ENCODE data around the gene ICE1.
"Not testable (repeated sequence)": the region's sequence is repeated elsewhere in the genome, so short reads cannot be mapped to it uniquely, and the experiment has no call there.

Gene ICE1

DNA sequence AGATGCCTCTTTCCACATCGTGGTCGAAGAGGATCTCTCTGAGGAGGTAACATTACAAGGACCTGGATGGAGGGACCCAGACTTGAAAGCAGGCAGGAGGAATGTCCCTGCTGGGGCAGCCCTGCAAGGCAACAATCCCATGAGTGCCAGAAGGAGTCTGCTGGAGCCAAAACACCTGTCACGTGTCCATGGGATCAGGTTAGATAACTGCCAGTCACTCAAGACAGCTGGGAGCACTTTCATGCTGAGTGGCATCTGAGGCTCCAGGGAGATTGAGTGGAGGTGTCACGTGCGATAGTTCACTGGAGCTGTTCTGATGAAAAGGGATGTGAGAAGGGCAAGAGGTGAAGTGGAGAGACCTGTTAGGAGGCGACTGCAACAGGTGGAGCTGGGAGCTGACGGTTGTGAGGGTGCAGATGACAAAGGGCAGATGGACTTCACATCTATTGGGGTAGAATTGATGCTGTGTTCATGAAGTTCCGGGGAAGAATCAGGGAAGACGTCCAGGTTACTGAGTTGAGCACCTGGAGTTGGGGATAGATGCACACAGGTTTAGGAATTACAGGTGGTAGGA lies 68.4 kb downstream of the ICE1 start:
- DNase-seq (ENCODE audit: low spot score): no peak

- DNase-seq (ENCODE audit: low spot score): peak; percentile 36
These were observed 69.8 kb downstream of the ICE1 start for GRCh38 chr5:5492087-5492933.

- not testable (repeated sequence) for DNase-seq (ENCODE audit: low spot score)
These were observed 70.4 kb downstream of the ICE1 start for GRCh38 chr5:5492934-5493271.

GRCh38 chr5:5494489-5495402 lies 72.3 kb downstream of the ICE1 start:
- DNase-seq (ENCODE audit: low spot score): peak; percentile 94

DNA sequence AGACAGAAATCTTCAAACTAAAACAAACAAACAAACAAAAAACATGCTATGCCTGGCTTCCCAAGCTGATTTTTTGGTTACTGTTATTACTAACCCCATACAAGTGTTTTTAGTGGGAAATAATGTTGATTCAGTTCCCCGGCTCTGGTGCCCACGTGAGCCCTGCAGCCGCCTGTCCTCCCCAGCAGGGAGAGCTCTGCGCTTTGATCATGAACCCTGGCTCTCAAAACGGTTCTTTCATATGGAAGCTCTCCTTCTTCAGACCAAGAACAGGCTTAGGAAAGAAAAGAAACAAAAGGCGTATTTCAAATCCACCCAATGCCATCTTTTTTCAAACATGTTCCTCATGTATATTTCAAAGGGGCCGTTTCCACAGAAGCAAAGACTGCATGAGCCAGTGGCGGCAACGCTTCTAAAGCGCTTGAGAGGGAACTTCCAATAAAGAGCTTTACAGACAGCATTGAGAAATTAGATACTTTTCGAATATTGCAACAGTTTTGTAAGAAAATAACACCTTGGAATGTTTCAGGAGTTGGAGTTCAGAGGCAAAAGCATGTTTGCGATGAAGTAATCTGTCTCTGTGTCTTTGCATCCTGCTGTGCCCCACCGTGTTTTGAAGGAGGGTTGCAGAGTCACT lies 74.8 kb downstream of the ICE1 start:
- DNase-seq (ENCODE audit: low spot score): peak; percentile 64

- no peak for DNase-seq (ENCODE audit: low spot score)
These were observed 77.0 kb downstream of the ICE1 start for GRCh38 chr5:5499442-5499841.

- no peak for DNase-seq (ENCODE audit: low spot score)
These were observed 81.8 kb downstream of the ICE1 start for GRCh38 chr5:5504325-5504724.

GRCh38 chr5:5505815-5506214 lies 83.3 kb downstream of the ICE1 start:
- DNase-seq (ENCODE audit: low spot score): no peak

DNA sequence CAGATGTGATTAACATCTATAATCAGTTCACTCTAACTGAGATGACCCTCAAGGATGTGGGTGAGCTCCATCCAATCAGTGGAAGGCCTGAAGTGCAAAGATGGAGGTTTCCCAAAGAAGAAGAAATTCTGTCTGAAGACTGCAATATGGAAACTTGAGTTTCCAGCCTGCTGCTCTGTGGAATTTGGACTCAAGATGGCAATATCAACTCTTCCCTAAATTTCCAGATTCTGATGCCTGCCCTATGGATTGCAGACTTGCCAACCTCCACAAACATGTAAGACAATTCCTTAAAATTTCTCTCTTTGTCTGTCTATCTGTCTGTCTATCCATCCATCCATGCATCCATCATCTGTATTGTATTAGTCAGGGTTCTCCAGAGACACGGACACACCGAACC lies 85.9 kb downstream of the ICE1 start:
- DNase-seq (ENCODE audit: low spot score): no peak

- DNase-seq (ENCODE audit: low spot score): no peak
These were observed 89.5 kb downstream of the ICE1 start for GRCh38 chr5:5511904-5512416.

DNA sequence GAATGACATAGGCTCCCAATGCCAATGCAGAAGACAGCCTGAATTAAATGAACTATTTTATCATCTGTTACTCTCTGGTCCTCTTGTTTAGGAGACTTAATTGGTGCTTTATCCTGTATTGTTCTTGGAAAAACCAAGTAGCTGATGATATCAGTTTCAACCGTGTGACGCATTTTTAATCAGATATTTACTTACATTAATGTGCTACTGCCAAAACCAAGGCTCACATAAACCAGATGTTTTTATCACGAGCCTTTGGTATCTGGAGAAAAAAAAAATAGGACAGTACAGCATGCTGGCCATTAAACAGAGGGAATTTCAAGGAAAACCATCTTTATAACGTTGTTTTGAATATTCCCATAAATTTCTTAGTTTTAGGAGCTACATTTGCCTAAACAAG lies 90.1 kb downstream of the ICE1 start:
- no peak for DNase-seq (ENCODE audit: low spot score)

DNA sequence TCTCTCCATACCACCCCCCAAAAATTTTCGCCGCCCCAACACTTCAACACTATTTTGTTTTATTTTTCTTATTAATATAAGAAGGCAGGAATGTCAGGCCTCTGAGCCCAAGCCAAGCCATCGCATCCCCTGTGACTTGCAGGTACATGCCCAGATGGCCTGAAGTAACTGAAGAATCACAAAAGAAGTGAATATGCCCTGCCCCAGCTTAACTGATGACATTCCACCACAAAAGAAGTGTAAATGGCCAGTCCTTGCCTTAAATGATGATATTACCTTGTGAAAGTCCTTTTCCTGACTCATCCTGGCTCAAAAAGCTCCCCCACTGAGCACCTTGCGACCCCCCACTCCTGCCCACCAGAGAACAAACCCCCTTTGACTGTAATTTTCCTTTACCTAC lies 98.1 kb downstream of the ICE1 start:
- DNase-seq (ENCODE audit: low spot score): not testable (repeated sequence)

DNA sequence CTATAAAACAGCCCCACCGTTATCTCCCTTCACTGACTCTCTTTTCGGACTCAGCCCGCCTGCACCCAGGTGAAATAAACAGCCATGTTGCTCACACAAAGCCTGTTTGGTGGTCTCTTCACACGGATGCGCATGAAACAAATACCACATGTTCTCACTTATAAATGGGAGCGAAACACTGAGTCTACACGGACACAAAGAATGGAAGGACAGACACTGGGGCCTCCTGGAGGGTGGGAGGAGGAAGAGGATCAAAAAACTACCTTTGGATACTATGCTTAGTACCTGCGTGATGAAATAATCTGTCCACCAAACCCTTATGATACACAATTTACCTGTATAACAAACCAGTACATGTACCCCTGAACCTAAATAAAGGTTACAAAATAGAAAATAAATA lies 98.6 kb downstream of the ICE1 start:
- DNase-seq (ENCODE audit: low spot score): no peak

GRCh38 chr5:5521478-5521877 lies 99.0 kb downstream of the ICE1 start:
- DNase-seq (ENCODE audit: low spot score): no peak

- DNase-seq (ENCODE audit: low spot score): peak; percentile 27
These were observed 99.9 kb downstream of the ICE1 start for GRCh38 chr5:5522336-5522735.

- no peak for DNase-seq (ENCODE audit: low spot score)
These were observed 100.6 kb downstream of the ICE1 start for GRCh38 chr5:5523066-5523505.

DNA sequence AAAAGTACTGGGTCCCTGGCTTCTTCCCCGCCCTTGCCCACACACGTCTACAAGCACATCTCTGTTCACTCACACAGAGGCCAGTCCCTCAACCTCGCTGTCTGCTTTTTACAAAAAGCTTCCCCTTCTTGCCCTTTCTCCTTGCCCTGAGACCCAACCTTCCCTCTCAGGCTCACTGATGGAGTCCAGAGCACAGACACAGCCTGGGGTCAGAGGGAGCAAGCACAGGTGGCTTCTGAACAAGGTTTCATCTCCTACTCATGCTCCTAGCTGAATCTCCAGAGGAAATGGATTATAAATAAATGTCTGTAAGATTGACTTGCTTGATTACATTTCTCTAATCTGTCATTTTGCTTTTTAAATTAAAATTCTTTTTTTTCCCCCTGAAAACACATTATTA lies 101.8 kb downstream of the ICE1 start:
- DNase-seq (ENCODE audit: low spot score): no peak

DNA sequence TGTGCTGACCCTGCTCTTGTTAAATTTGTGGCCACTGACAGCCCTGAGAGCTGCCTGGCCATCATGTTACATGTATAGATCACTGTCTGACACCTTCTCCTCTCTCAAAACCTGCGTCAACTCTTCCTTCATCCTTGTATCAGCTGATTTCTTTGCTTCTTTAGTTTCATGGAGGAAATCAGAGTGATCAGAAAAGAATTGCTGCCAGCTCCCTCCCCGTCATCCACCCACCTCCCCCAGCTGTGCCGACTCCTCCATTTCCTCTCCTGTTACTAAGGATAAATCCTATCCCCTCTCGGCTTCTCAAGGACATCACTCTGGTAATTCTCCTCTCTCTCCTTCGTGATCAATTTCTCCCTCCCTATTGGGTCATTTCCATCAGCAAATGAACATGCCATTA lies 108.9 kb downstream of the ICE1 start:
- DNase-seq (ENCODE audit: low spot score): no peak

GRCh38 chr5:5532306-5533076 lies 110.0 kb downstream of the ICE1 start:
- no peak for DNase-seq (ENCODE audit: low spot score)

- DNase-seq (ENCODE audit: low spot score): no peak
These were observed 111.5 kb downstream of the ICE1 start for GRCh38 chr5:5533927-5534326.

GRCh38 chr5:5534333-5534732 lies 111.9 kb downstream of the ICE1 start:
- no peak for DNase-seq (ENCODE audit: low spot score)
